ENCODE results near the gene RNF144A. TPM values are rescaled to one million over a fixed set of nuclear protein-coding genes. Genes with fewer than 3 reads are reported as not detected.

Gene RNF144A
- total and polyA plus RNA-seq, 2 experiments from 2014 or later: 5.4 to 10.1 TPM

- Histone ChIP-seq H4K20me1 (ENCODE audit: insufficient read depth, poor library complexity, severe bottlenecking) (no peaks in the 10 kb centered on the region), H3K27ac (no peak overlapping the region), H3K4me1 (ENCODE audit: insufficient read depth) (peaks cover 23% of the 10 kb centered on the region), H3K4me2 (no peak overlapping the region), H3K79me2 (no peaks in the 10 kb centered on the region), H3K4me3 (no peak overlapping the region), H3K9me2 (replicated peaks; ENCODE audit: insufficient read depth) (no peaks in the 10 kb centered on the region), H2AFZ (no peak overlapping the region), H3K27me3 (no peaks in the 10 kb centered on the region), H3K9me3 (ENCODE audit: low read depth) (no peaks in the 10 kb centered on the region), H3K36me3 (replicated peaks; ENCODE audit: insufficient read depth, low read depth) (no peaks in the 10 kb centered on the region)
- no peak for TF ChIP-seq CTCF (IDR thresholded peaks at IDR 0.05; ENCODE audit: poor library complexity)
- TF ChIP-seq EZH2phosphoT487 (IDR thresholded peaks at IDR 0.05; ENCODE audit: low read depth, severe bottlenecking, unreplicated experiment): no peak
- no peak for TF ChIP-seq EZH2 (IDR thresholded peaks at IDR 0.05; ENCODE audit: borderline replicate concordance)
- no peak for DNase-seq (ENCODE audit: low spot score)
- 95% methylated on average over 9 of the region's 9 CpGs for whole genome bisulfite sequencing (ENCODE audit: low lambda C conversion rate, missing lambda C conversion rate)
Measured at GRCh38 chr2:7025082-7025481, 107.9 kb downstream of the RNF144A start.

- Histone ChIP-seq H3K27me3 (no peaks in the 10 kb centered on the region), H3K9me3 (ENCODE audit: low read depth) (no peaks in the 10 kb centered on the region), H3K4me1 (ENCODE audit: insufficient read depth) (peaks cover 23% of the 10 kb centered on the region), H3K4me3 (no peak overlapping the region), H3K27ac (peak overlapping the region; percentile 54), H3K79me2 (no peaks in the 10 kb centered on the region), H3K9me2 (replicated peaks; ENCODE audit: insufficient read depth) (no peaks in the 10 kb centered on the region), H4K20me1 (ENCODE audit: insufficient read depth, poor library complexity, severe bottlenecking) (no peaks in the 10 kb centered on the region), H2AFZ (no peak overlapping the region), H3K36me3 (replicated peaks; ENCODE audit: insufficient read depth, low read depth) (no peaks in the 10 kb centered on the region), H3K4me2 (no peak overlapping the region)
- TF ChIP-seq CTCF (IDR thresholded peaks at IDR 0.05; ENCODE audit: poor library complexity) (no peak), EZH2phosphoT487 (IDR thresholded peaks at IDR 0.05; ENCODE audit: low read depth, severe bottlenecking, unreplicated experiment) (no peak), EZH2 (IDR thresholded peaks at IDR 0.05; ENCODE audit: borderline replicate concordance) (no peak)
- DNase-seq (ENCODE audit: low spot score): no peak
- WGBS (ENCODE audit: low lambda C conversion rate, missing lambda C conversion rate): 67% methylated on average over 8 of the region's 8 CpGs
Measured at GRCh38 chr2:7026742-7027141, 109.5 kb downstream of the RNF144A start.

- peak overlapping the region; percentile 54 for H3K27ac ChIP-seq
- no peak overlapping the region for H3K4me2 ChIP-seq
- no peaks in the 10 kb centered on the region for H4K20me1 ChIP-seq (ENCODE audit: insufficient read depth, poor library complexity, severe bottlenecking)
- H3K9me3 ChIP-seq (ENCODE audit: low read depth): no peaks in the 10 kb centered on the region
- no peaks in the 10 kb centered on the region for H3K27me3 ChIP-seq
- H3K4me1 ChIP-seq (ENCODE audit: insufficient read depth): peaks cover 23% of the 10 kb centered on the region
- no peak for DNase-seq (ENCODE audit: low spot score)
- H2AFZ ChIP-seq: no peak overlapping the region
- no peaks in the 10 kb centered on the region for H3K79me2 ChIP-seq
- no peak overlapping the region for H3K4me3 ChIP-seq
- no peaks in the 10 kb centered on the region for H3K36me3 ChIP-seq (replicated peaks; ENCODE audit: insufficient read depth, low read depth)
- TF ChIP-seq EZH2phosphoT487 (IDR thresholded peaks at IDR 0.05; ENCODE audit: low read depth, severe bottlenecking, unreplicated experiment): no peak
- TF ChIP-seq CTCF (IDR thresholded peaks at IDR 0.05; ENCODE audit: poor library complexity): no peak
- TF ChIP-seq EZH2 (IDR thresholded peaks at IDR 0.05; ENCODE audit: borderline replicate concordance): no peak
- no peaks in the 10 kb centered on the region for H3K9me2 ChIP-seq (replicated peaks; ENCODE audit: insufficient read depth)
- WGBS (ENCODE audit: low lambda C conversion rate, missing lambda C conversion rate): 37% methylated on average over 4 of the region's 4 CpGs
Measured at GRCh38 chr2:7027411-7027810, 110.2 kb downstream of the RNF144A start.
